GM12892 (cell line): Measurements from ENCODE around the gene TRIM60.
"Not testable (repeated sequence)": the region's sequence is repeated elsewhere in the genome, so short reads cannot be mapped to it uniquely, and the experiment has no call there.

Source experiments
- DNase-seq: peaks from one replicate; pipeline ENCODE4 v3.0.0; 2011; ENCODE audit not compliant: insufficient read length
- FAIRE-seq: peaks from 2 replicates; lab custom pipeline; 2011; peaks lifted over from hg19 to GRCh38; lab: Jason Lieb, UNC
- POLR2A ChIP-seq: IDR thresholded peaks from 2 replicates; pipeline ENCODE4 v1.6.1; 2011; ENCODE audit warnings: low read depth, low read length, control low read depth
- POLR2AphosphoS5 ChIP-seq: IDR thresholded peaks from 2 replicates; pipeline ENCODE4 v1.6.1; 2011; ENCODE audit warnings: low read depth, low read length, control low read depth
- TAF1 ChIP-seq: IDR thresholded peaks from 2 replicates; pipeline ENCODE4 v1.6.1; 2011; ENCODE audit warnings: low read depth, mild to moderate bottlenecking, control low read depth, low read length, borderline replicate concordance

Gene TRIM60

DNA sequence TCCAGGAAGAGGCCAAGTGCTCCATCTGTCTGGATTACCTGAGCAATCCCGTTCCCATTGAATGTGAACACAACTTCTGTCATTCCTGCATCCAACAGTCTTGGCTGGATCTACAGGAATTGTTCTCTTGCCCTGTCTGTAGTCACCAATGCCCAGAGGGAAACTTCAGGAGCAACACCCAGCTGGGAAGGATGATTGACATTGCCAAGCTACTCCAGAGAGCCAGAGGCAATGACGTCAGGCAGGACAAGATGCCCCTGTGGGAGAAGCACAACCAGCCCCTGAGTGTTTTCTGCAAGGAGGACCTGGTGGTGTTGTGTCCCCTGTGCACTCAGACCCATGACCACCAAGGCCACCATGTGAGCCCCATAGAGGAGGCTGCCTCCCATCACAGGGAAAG, 21.3 kb upstream of the TRIM60 start:
- no peak for TF ChIP-seq POLR2AphosphoS5
- TF ChIP-seq POLR2A, result no peak
- TF ChIP-seq TAF1, result no peak
- FAIRE-seq (no peak), DNase-seq (no peak)

DNA sequence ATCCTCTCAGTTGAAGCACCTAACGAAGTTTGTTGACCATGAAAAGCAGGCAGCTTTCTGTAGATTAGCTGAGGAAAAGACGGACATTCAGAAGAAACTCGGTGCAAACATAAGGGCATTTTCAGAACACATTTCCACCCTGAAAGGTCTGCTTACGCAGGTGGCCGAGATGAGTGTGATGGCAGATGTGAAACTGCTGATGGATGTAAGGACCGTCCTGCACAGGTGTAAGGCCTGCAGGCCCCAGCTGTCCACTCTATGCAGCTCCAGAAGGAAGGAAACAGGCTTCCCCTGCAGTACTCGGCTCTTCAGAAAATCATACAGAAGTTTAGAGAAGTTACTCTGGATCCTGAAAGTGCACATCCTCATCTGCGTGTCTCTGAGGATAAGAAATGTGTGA, 20.8 kb upstream of the TRIM60 start:
- no peak for TF ChIP-seq TAF1
- no peak for TF ChIP-seq POLR2AphosphoS5
- TF ChIP-seq POLR2A, result no peak
- no peak for FAIRE-seq
- no peak for DNase-seq

DNA sequence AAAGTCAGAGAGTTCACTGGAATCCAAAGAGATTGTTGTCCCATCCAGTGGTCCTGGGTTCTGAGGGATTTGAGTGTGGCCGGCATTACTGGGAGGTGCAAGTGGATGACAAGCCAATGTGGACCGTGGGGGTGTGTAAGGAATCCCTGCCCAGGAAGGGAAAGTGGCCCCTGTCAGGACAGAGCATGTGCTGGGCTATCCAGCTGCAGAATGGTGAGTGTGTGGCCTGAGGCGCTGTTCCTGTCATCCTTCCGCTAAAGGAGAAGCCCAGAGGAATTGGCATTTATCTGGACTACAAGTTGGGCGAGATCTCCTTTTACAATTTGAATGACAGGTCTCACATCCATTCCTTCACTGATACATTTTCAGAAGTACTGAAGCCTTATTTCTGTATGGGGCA, 20.4 kb upstream of the TRIM60 start:
- DNase-seq (no peak), FAIRE-seq (no peak)
- TF ChIP-seq POLR2A, result no peak
- TF ChIP-seq TAF1, result no peak
- TF ChIP-seq POLR2AphosphoS5, result no peak

DNA sequence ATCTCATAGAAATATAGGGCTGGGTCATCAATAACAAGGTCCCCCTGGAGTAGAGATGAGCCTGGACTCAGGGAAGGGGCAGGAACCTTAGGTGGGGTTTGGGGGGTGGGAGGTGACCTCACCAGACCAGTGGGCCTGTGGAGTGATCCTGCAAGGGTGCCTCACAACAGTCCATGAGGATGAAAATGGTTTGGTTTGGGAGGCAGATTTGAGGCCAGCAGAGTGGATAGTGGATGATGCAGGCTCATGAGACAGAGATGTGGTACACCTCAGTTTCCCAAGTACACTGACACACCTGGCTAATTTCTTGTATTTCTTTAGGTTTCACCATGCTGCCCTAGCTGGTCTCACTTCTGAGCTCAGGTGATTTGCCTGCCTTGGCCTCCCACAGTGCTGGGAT, 18.1 kb upstream of the TRIM60 start:
- DNase-seq, result no peak
- FAIRE-seq, result no peak
- TF ChIP-seq TAF1, result no peak

DNA sequence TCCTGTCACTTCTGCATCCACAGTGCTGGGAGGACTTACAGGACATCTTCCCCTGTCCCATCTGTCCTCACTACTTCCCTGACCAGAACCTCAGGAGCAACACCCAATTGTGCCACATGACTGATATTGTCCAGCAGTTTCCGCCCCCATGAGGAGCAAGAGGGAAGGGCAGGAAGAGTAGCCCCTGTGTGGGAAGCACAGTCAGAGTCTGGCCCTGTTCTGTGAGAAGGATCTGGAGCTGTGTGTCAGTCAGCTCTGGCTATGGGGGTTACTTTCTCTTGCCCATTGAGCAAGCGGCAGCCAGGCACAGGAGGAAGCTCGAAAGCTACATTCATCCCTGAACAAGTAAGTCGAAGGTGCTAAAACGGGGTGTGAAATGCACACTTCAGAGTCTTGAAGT, 14.8 kb upstream of the TRIM60 start:
- TF ChIP-seq POLR2A, result no peak
- TF ChIP-seq TAF1, result no peak
- no peak for TF ChIP-seq POLR2AphosphoS5
- no peak for FAIRE-seq
- no peak for DNase-seq

DNA sequence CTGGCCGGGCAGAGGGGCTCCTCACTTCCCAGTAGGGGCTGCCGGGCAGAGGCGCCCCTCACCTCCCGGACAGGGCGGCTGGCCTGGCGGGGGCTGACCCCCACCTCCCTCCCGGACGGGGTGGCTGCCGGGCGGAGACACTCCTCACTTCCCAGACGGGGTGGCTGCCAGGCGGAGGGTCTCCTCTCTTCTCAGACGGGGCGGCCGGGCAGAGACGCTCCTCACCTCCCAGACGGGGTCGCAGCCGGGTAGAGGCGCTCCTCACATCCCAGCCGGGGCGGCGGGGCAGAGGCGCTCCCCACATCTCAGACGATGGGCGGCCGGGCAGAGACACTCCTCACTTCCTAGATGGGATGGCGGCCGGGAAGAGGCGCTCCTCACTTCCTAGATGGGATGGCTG, 11.8 kb upstream of the TRIM60 start:
- not testable (repeated sequence) for FAIRE-seq

DNA sequence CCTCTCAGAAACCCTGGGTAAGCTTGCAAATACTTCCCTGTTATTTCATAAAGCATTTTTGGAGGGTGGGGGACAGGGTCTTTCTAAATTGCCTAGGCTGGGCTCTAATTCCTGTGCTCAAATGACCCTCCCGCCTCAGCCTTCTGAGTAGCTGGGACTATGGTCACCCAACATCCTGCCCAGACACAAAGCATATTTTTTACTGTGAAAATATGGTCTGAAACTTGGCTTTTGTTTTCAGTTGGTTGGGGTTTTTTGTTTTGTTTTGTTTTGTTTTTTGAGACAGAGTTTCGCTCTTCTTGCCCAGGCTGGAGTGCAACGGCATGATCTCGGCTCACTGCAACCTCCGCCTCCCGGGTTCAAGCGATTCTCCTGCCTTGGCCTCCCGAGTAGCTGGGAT, 6.0 kb upstream of the TRIM60 start:
- not testable (repeated sequence) for DNase-seq, FAIRE-seq

More for the DNA sequence above, 11.8 kb upstream of the TRIM60 start:
- DNase-seq, result not testable (repeated sequence)

DNA sequence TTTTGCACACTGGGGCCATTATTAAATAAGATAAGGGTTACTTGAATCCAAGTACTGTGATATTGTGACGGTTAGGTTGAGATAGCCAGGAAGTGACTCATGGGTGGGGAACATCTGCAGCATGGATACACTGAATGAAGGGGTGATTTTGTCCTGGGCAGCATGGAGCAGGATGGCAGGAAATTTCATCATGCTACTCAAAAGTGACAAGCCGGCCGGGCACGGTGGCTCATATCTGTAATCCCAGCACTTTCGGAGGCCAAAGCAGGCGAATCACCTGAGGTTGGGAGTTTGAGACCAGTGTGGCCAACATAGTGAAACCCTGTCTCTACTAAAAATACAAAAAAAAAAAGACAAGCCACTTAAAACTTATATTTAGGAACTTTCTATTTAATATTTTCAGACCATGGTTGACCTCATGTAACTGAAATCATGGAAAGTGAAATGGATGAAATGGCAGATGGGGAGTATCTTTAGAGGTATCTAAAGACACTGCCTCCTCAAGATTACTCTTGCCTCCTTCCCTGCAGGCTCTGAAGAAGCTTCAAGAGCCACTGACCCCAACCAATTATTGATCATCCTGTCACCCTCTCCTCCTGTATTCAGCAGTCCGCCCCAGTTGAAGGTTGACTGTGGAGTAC, 3.9 kb upstream of the TRIM60 start:
- TF ChIP-seq POLR2AphosphoS5, result no peak
- TF ChIP-seq POLR2A, result no peak
- no peak for TF ChIP-seq TAF1
- no peak for FAIRE-seq
- DNase-seq, result no peak

DNA sequence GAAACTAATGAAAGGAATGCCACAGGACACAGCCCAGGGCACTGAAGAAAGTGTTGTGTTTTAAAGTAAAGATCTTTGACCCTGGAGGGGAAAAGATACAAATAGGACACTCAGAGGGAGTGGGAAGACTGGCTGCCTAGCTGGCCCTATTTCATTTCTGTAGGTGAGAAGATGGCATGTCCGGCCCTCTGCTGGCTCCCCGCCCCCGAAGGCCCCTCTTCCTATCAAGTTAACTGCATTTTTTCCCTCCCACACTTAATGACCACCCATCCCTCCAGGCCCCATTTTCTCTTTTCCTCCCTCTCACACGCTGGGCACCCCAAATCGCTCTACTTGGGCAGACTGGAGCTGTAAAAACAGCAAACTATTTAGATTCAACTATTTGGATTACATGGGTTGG, 16.4 kb downstream of the TRIM60 start:
- TF ChIP-seq POLR2A (no peak), TAF1 (no peak), POLR2AphosphoS5 (no peak)
- DNase-seq, result no peak
- no peak for FAIRE-seq

DNA sequence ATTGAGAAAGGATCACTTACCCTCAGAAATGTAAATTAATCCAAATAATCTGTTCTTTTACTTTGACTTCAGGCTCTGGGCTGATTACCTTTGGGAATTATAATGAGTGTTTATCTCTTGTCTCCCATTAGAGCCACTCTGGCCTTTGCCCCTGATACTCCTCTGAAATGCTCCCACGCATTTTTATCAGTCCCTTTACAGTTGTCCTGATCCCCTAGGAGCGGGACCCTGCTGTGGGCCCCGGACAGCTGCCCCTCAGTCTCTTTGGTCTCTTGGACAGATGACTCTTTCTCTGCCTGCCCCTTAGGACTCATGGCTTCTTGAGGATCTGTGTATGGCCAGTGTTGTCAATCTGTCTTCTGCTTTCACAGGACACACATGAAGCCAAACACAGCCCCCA, 20.8 kb downstream of the TRIM60 start:
- no peak for FAIRE-seq
- TF ChIP-seq TAF1 (no peak), POLR2AphosphoS5 (no peak), POLR2A (no peak)
- no peak for DNase-seq

DNA sequence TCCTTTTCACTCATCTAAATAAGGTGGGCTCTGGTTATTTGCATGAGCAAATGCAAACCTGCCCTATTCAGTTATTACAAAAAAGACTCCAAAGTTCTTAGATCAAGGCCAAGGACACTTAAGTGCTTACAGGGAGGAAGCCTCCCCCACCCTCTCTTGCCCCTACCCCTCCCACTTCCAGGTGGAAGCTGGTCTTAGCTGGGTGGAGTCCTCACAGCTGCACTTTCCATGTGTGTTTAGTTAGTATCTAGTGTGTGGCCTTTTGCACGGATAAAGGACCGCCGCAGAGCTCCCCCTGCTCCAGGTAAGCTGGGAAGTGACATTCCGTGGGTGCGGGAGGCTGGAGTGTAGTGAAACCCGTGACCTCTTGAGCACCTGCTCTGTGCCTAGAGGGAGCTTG, 21.8 kb downstream of the TRIM60 start, which contains the start of gene TRIM75:
Gene TRIM75 (plus strand): TSS at position 222 of the 400 bp plus-strand sequence. CDS start 5,282 bp downstream, outside the sequence.
- TF ChIP-seq TAF1 (no peak), POLR2A (no peak), POLR2AphosphoS5 (no peak)
- DNase-seq, result no peak
- FAIRE-seq, result no peak

DNA sequence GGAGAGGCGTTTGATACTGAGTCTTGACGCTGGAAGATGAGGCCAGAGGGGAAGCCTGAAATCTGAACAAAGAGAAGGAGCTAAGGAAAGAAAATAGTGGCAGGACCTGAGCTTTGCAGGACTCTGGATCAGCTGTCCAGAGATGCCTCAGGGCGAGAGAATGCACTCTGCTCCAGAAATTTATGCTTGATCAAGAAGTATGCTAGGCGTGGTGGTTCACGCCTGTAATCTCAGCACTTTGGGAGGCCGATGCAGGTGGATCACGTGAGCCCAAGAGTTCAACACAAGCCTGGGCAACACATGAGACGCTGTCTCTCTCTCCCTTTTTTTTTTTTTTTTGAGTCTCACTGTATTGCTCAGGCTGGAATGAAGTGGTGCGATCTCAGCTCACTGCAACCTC, 23.8 kb downstream of the TRIM60 start:
- FAIRE-seq (no peak), DNase-seq (no peak)
- no peak for TF ChIP-seq POLR2AphosphoS5

DNA sequence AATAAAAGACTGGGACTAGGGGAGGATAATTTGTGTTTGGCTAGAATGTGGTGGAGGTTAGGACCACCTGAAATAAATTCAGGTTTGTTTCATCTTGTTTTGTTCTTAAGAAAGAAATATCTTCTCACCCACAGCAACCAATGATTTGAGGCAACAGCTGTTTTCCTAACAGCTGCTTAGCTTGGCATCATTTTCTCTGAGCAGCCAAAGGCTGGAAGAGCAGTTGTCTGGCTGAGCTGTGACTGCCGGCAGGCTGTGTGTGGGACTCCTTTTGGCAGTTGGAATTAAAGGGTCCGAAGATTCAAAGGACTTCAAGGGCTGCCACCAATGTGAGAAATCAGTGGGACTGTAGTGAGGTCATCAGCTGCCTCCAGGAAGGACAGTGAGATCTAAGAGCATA, 26.9 kb downstream of the TRIM60 start:
- DNase-seq (no peak), FAIRE-seq (no peak)
- TF ChIP-seq TAF1 (no peak), POLR2AphosphoS5 (no peak)

DNA sequence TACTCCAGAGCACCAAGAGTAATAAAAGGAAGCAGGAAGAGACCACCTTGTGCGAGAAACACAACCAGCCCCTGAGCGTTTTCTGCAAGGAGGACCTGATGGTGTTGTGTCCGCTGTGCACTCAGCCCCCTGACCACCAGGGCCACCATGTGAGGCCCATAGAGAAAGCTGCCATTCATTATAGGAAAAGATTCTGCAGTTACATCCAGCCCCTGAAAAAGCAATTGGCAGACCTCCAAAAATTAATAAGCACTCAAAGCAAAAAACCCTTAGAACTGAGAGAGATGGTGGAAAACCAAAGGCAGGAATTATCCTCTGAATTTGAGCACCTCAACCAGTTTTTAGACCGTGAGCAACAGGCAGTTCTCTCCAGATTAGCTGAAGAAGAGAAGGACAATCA, 27.6 kb downstream of the TRIM60 start:
- DNase-seq (no peak), FAIRE-seq (no peak)
- TF ChIP-seq POLR2A (no peak), POLR2AphosphoS5 (no peak), TAF1 (no peak)
